Heart left ventricle (tissue), 13 donors: ENCODE data around the gene KLF9.

ENCODE experiments used
- CTCF ChIP-seq, 12 donors: fragments of 200-600 bp; sonication (generic) in 4 of 12; IDR thresholded peaks; one replicate each; pipeline versions ENCODE4 v1.5.0 to v1.8.0; 2018 to 2022; ENCODE audit warnings: antibody characterized with exemption in 12 of 12, mild to moderate bottlenecking in 5 of 12
- POLR2A ChIP-seq, 2 donors: fragments of 450-650 bp; IDR thresholded peaks; one replicate each; pipeline ENCODE4 v1.6.1; 2017; ENCODE audit warnings: antibody characterized with exemption in 2 of 2, mild to moderate bottlenecking in 2 of 2, moderate library complexity in 2 of 2
- donor health status: ischemic (EF 13 %, LVEDD 7.1; RV severe dilation, severe dysfunction).
- donor health status: DM: no; HTN: yes; CAD: no.
- donor health status: DM: no; HTN: no; CAD: no.
- donor health status: ischemic (EF 25% LVEDD 6.9; RV normal size, moderate dysfunction).
- donor health status: ischemic (EF 25% LVEDD 5.7; RV mildly dilated, moderate dysfunction).
- donor health status: ischemic (EF 35%, LVEDD 5.7; RV mildly dilated, moderate dysfunction).
- donor health status: nonischemic (EF 11% LVEDD 7.7; RV severe dilation, severe dysfunction).
- donor health status: DM: yes; HTN: yes; CAD: no.
- donor health status: PGD.
- donor health status: ischemic (EF 29% LVEDD 5.4; RV normal size, mild dysfunction).
- donor health status: nonischemic (EF 23%, LVEDD 6.1; RV moderate dilation, normal function).

- TF ChIP-seq CTCF (IDR thresholded peaks at IDR 0.05) (no peak), POLR2A (IDR thresholded peaks at IDR 0.05) (no peak)
Observed at GRCh38 chr9:70455993-70456704, 41.7 kb upstream of the KLF9 start.
